ENCODE data around the gene MSX1.
"Not testable (repeated sequence)": the region's sequence is repeated elsewhere in the genome, so short reads cannot be mapped to it uniquely, and the experiment has no call there.

The MSX1 gene

GRCh38 chr4:4859325-4859798 lies at the start of gene MSX1:
TSS of gene MSX1 (plus strand) at chr4:4859665. CDS start at chr4:4859900, 235 bp downstream.
- no peak for DNase-seq

DNA sequence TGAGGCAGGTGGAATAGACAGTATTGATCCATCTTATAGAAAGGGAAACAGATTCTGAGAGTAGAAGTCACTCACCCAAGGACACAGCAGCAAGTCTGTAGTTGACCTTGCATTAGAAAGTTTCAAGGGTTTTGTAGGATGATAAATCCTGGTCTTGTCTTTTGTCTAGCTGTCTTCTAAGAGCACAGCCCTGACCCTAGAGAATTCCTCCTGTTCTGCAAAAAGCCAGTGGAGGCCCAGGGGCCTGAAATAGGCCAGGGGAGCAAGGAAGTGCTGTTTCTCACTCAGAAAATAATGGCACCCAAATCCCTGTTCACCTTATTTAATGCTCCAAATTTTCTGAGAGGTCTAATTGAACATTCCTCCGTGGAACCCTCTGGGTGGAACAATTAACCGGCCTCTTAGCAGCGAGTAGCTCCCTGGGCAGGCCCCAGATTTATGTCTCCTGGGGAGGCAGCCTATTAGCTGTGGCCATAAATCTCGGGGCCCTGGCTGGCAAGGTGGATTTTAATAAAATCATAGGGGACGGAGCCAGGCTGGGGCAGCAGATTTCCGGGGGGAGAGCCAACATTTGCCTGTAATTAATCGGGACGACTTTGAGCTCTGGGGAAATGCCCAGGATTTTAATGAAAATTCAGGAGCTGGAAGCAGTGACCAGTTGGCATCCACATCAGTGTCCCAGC lies 49.2 kb upstream of the MSX1 start:
- no peak for DNase-seq

DNA sequence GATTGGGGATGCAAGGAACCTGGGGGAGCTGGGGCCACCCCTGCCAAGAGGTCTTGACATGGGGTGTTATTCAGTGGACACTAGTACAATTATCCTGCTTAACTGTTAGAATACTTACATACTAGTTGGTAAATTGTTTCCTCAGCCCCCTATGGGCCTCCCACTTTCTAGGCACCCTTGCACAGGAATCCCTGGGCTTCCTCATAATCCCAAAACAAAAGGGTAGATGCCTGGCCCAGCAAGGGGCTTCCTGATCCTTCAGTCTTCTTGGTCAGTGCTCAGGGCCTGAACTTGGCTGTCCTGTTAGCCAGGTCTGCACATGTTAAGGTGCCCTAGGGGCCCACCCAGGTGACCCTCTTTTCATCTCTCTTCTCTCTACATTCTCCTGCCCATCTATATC lies 48.7 kb upstream of the MSX1 start:
- no peak for DNase-seq

DNA sequence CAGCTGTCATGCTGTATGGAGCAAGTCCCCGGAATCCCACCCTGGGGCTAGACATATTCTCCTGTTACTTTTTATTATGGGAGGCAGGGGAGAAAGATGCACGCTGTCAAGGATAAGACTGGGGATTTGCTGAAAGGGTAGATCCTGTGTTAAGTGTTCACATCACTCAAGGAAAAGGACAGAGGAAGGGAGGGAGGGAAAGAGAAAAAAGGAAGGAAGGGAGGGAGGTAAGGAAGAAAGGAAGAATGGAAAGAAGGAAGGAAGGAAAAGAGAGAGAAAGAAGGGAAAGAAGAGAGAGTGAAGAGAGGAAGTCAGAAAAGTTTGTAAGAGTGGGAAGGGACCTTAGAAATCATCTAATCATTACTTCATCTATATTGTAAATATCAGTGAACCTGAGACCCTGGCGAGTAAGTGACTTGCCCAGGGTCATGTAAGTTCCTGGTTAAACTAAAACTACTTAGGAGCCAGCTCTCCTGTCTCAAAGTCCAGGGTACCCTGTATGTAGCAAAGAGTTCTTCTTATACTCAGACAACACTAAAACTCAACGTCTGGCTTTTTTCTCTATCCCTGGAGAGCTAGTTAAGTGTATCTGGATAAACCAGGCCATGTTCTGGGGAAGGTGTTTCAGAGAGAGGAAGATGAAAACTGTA lies 47.2 kb upstream of the MSX1 start:
- no peak for DNase-seq

GRCh38 chr4:4818415-4819212 lies 40.9 kb upstream of the MSX1 start:
- no peak for DNase-seq

GRCh38 chr4:4819213-4819606 lies 40.3 kb upstream of the MSX1 start:
- DNase-seq: no peak

DNA sequence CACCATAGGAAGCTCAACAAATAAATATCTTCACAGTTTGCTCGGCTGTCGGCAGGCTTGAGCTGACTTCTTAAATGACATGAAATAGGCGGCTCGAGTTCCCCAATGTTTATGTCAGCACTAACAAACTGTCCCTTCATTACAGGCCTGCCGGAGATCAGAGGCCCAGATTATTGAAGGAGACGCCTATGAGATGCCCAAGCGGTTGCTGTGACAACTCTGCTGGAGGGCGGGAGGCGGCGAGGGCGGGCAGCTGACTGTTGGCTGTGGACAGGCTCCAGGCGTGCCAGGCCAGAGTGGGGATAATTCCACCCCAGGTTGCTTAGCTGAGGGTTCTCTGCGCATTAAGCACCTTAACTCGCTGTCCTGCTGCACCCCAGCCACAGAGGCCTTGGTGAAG lies 39.2 kb upstream of the MSX1 start:
- no peak for DNase-seq

- no peak for DNase-seq
Measured at GRCh38 chr4:4820739-4821138, 38.7 kb upstream of the MSX1 start.

DNA sequence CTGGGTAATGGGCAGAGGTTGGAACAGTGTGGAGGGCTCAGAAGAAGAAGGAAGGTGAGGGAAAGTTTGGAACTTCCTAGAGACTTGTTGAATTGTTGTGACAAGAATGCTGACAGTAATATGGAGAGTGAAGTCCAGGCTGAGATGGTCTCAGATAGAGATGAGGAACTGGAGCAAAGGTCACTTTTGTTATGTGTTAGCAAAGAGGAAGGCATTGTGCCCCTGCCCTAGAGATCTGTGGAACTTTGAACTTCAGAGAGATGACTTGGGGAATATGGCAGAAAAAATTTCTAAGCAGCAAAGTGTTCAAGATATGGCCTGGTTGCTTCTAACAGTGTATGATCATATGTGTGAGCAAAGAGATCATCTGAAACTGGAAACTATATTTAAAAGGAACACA lies 37.9 kb upstream of the MSX1 start:
- DNase-seq: no peak

- DNase-seq: not testable (repeated sequence)
Measured at GRCh38 chr4:4822286-4822685, 37.2 kb upstream of the MSX1 start.

GRCh38 chr4:4823621-4824162 lies 35.8 kb upstream of the MSX1 start:
- no peak for DNase-seq

- no peak for DNase-seq
Measured at GRCh38 chr4:4824232-4824631, 35.2 kb upstream of the MSX1 start.

DNA sequence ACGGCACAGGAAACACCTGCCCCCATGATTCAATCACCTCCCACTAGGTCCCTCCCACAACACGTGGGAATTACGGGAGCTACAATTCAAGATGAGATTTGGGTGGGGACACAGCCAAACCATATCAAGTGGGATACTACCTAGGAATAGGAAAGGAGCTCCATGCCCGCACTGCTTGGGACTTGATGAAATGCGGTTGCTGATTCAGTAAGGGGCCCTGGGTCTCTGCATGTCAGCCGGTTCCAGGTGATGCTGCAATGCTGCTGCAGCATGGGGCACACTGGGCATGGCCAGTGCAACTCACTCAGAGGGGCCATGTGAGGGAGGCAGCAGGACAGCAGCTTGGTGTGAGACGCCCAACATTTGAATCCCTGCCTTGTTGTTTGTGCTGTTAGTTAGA lies 34.0 kb upstream of the MSX1 start:
- no peak for DNase-seq

- DNase-seq: no peak
Measured at GRCh38 chr4:4829837-4830236, 29.6 kb upstream of the MSX1 start.

DNA sequence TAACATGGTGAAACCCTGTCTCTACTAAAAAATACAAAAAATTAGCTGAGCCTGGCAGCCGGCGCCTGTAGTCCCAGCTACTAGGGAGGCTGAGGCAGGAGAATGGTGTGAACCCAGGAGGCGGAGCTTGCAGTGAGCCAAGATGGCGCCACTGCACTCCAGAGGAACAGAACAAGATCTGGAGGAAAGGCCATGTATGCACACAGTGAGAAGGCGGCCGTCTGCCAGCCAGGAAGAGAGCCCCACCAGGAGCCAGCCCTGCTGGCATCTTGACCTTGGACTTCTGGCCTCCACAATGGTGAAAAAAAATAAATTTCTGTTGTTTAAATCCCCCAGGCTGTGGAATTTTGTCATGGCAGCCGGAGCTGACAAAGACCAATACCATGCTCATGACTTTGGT lies 28.2 kb upstream of the MSX1 start:
- DNase-seq: no peak

DNA sequence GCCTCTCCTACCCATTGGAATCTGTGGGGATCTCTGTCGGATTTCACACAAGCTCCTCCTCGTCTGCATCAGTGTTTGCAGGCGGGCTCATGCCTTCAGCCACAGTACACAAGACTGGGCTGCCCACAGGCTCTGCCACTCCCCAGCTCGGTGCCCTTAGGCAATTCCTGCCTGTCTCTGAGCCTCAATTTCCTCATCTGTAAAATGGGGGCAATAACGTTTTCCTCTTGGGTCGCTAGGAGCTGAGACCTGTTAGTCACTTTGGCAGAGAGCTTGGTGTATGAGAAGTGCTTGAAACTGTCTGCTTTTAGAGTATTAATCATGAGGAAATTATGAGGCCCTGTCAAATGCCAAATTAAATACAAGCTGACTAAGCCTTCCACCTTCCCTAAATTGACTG lies 27.6 kb upstream of the MSX1 start:
- DNase-seq: no peak

DNA sequence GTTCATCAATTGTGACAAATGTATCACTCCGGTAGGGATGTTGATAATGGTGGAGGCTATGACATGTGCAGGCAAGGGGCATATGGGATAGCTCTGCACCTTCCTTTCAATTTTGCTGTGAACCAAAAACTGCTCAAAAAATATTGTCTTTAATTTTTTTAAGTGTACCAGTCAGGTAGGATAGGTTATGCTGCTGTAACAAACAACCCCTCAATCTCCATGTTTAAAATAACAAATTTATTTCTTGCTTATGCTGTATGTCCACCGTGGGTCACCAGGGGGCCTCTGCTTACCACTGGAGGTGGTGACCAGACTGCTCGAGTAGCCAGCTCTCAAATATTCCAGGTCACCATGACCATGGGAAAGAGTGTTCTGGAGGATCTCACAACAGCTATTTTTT lies 23.4 kb upstream of the MSX1 start:
- DNase-seq: no peak

DNA sequence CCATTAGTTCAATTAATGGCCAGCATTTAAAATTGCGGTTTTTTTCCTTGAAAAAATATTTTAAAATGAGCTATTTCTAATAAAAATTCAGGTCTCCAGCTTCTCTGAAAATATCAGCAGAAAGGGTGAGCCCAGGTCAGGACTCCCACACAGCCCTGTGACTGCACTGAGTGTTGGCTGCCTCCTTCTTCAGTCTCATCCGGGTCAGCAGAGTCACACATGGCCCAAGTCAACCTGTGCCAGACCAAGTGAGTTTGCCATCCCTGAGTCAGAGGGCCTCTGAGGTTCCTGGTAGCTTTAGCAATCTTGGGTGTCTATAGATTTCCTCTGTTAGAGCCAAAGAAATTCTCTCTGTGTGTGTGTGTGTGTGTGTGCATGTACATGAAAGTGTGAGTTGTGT lies 22.1 kb upstream of the MSX1 start:
- DNase-seq: no peak

GRCh38 chr4:4838051-4838935 lies 21.2 kb upstream of the MSX1 start:
- DNase-seq: no peak

GRCh38 chr4:4838936-4839810 lies 20.3 kb upstream of the MSX1 start:
- no peak for DNase-seq

GRCh38 chr4:4840351-4840750 lies 19.1 kb upstream of the MSX1 start:
- no peak for DNase-seq

- no peak for DNase-seq
Measured at GRCh38 chr4:4841156-4841555, 18.3 kb upstream of the MSX1 start.

Data from activated T-cell treated with anti-CD3 and anti-CD28 coated beads, Interleukin-2, amount 50 U/mL, for 1 hour (primary cell).